Mammary epithelial cell (primary cell): ENCODE results near the gene NCL.

Experiments used
- CTCF ChIP-seq, 2 donors: IDR thresholded peaks in 1 of 2; conservative IDR thresholded peaks in 1 of 2; 2 replicates each; pipeline ENCODE4 v1.5.1; 2011 to 2012; ENCODE audit warnings: inconsistent platforms in 2 of 2, low read length in 2 of 2, mild to moderate bottlenecking in 2 of 2, control low read depth in 1 of 2, low read depth in 1 of 2; ENCODE audit not compliant: insufficient read depth in 1 of 2; ENCODE audit errors: extremely low read depth in 1 of 2
- EZH2 ChIP-seq: IDR thresholded peaks from 2 replicates; pipeline ENCODE4 v1.6.1; 2012; ENCODE audit warnings: low read length, inconsistent platforms, borderline replicate concordance

- TF ChIP-seq CTCF (conservative IDR thresholded peaks at IDR 0.05 in 1 of 2, IDR thresholded peaks at IDR 0.05 in 1 of 2; ENCODE audit: extremely low read depth in 1 of 2, insufficient read depth in 1 of 2, low read depth in 1 of 2, low read length in 2 of 2) = no peak
- no peak for TF ChIP-seq EZH2
These were observed 35.1 kb downstream of the NCL start for GRCh38 chr2:231429152-231429551.
